Fibroblast of pulmonary artery (primary cell): ENCODE data around the gene JARID2.

Experiments used
- DNase-seq: peaks from one replicate; pipeline ENCODE4 v3.0.0-alpha.2; 2010; ENCODE audit warnings: low read depth
- H3K4me3 ChIP-seq: replicated peaks from 2 replicates; pipeline ENCODE4 v1.5.1; 2011; ENCODE audit warnings: low read depth, mild to moderate bottlenecking, control low read depth, low read length, moderate library complexity
- CTCF ChIP-seq: IDR thresholded peaks from 2 replicates; pipeline ENCODE4 v1.5.1; 2011; ENCODE audit warnings: mild to moderate bottlenecking, control low read depth, low read length, inconsistent platforms; ENCODE audit errors: missing control alignments

JARID2 gene

DNA sequence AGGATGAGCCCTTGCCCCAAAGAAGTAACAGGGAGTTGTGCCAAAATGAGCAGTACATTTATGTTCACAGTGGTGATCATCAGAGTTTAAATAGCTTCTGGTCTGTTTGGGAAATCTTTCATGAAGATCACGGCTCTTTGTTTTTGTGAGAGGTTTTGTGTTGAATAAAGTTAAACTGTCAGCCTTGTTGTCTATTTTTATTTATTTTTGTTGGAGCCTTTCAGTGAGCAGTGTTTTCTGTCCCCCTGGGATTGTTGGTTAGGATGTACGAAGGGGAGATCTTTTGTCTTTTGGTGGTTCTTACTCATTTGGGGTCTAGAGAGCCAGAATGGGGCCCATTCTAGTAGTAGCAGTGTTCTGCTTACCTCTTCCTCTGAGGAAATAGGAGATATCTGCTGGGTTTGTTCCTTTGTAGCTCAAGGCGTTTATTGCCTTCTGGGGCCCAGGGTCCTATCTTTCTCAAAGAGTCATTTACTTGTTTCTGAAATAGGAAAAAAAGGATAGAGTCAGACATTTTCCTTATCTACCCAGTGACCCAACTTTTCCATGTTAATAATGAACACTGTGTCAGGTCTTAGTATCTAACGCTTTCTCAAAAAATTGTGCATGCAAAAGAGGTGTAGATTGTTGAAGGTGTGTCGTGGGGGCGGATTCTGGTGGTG, 157.4 kb downstream of the JARID2 start:
- no peak for TF ChIP-seq CTCF
- DNase-seq, result no peak
- no peak overlapping the region for H3K4me3 ChIP-seq

DNA sequence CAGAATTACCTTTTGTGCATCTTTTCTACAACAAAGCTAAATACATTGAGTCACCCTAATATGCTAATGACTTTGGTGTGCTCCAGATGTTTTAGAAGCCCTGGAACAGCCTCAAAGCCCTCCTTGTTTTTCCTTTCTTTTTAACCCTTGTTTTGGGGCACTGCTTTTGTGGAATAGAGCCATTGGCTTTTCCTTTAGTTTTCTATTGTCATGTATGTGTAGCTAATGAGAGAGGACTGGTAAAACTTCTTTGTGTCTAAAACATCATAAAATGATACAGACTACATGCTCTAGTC, 158.8 kb downstream of the JARID2 start:
- DNase-seq, result no peak
- TF ChIP-seq CTCF, result no peak

GRCh38 chr6:15405129-15406068, 159.5 kb downstream of the JARID2 start:
- no peak overlapping the region for H3K4me3 ChIP-seq
- DNase-seq, result no peak
- TF ChIP-seq CTCF, result no peak

More for the DNA sequence above, 158.8 kb downstream of the JARID2 start:
- no peak overlapping the region for H3K4me3 ChIP-seq

- TF ChIP-seq CTCF, result no peak
- H3K4me3 ChIP-seq, result no peak overlapping the region
- no peak for DNase-seq
Measured at GRCh38 chr6:15406452-15406851, 160.6 kb downstream of the JARID2 start.

DNA sequence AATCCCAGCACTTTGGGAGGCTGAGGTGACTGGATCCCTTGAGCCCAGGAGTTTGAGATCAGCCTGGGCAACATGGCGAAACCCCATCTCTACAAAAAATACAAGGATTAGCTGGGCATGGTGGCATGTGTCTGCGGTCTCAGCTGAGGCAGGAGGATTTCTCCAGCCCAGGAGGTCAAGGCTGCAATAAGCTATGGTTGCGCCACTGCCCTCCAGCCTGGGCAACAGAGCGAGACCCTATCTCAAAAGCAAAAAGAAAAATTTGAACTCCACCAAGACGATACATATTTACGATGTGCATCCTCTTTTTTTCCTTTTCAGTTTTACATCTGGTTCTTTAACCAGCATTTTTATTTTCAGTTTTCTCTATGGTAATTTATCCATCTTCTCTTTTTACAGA, 162.1 kb downstream of the JARID2 start:
- no peak for DNase-seq
- no peak for TF ChIP-seq CTCF
- H3K4me3 ChIP-seq, result no peak overlapping the region

DNA sequence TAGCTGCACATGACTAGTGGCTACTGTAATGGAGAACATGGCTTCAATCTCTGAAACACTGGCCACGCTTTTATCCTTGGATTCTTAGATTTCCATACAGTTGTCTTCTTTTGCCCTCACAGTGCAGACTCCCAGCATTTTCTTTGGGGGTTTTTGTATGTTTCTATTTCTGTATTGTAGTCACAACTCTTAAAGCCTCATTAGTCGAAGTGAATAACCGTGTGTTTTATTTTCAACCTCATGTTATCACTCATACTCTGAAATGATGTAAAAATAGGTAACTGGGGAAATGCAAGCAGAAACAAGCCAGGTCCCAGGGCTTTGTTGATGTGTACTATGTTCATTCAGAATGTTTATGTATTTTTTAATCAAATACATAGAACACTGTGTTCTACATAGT, 162.9 kb downstream of the JARID2 start:
- no peak for TF ChIP-seq CTCF
- no peak for DNase-seq
- no peak overlapping the region for H3K4me3 ChIP-seq
